ENCODE measurements around the gene GPR108. TPM values are rescaled to one million over a fixed set of nuclear protein-coding genes. Genes with fewer than 3 reads are reported as not detected.
A peak's percentile ranks its signal among the peaks of the same experiment; 100 is the strongest.
"Not testable (repeated sequence)": the region's sequence is repeated elsewhere in the genome, so short reads cannot be mapped to it uniquely, and the experiment has no call there.

GPR108 gene
- total RNA-seq, result 22.5 TPM
- long read RNA-seq, transcript GPR108-201 (18 exons, 2,057 nt), result major isoform, 19 of 48 reads
- long read RNA-seq, transcript GPR108-202 (18 exons, 2,009 nt), result minor isoform, 12 of 48 reads
- long read RNA-seq, partial matches to known transcripts, result 4 of 48 reads
- long read RNA-seq, other reads (novel, unspliced or antisense), result 9 of 48 reads

- peak; percentile 100 for DNase-seq (ENCODE audit: low spot score)
- intact Hi-C loops (cut with DNase I), result loop anchor here (5.0 kb wide), 1 partner anchor 220 kb away; no protein-coding TSS in a partner anchor
Measured at GRCh38 chr19:6737284-6737872, at the start of gene GPR108. TSS of gene GPR108 (minus strand) at chr19:6737580. CDS start at chr19:6737576, 4 bp downstream.

- DNase-seq (ENCODE audit: low spot score), result no peak
- intact Hi-C loops (cut with DNase I), result no loop called here
Measured at GRCh38 chr19:6779206-6779605, 41.8 kb upstream of the GPR108 start.

GRCh38 chr19:6778386-6778785 is 41.0 kb upstream of the GPR108 start:
- intact Hi-C loops (cut with DNase I), result no loop called here
- DNase-seq (ENCODE audit: low spot score), result no peak

GRCh38 chr19:6777434-6777833 is 40.1 kb upstream of the GPR108 start:
- DNase-seq (ENCODE audit: low spot score), result no peak
- intact Hi-C loops (cut with DNase I), result no loop called here

- intact Hi-C loops (cut with DNase I), result no loop called here
- no peak for DNase-seq (ENCODE audit: low spot score)
Measured at GRCh38 chr19:6776999-6777398, 39.6 kb upstream of the GPR108 start.

- DNase-seq (ENCODE audit: low spot score); intact Hi-C loops (cut with DNase I): not testable (repeated sequence)
Measured at GRCh38 chr19:6776045-6776444, 38.7 kb upstream of the GPR108 start.

- intact Hi-C loops (cut with DNase I), result no loop called here
- no peak for DNase-seq (ENCODE audit: low spot score)
Measured at GRCh38 chr19:6774821-6775707, 37.7 kb upstream of the GPR108 start.

GRCh38 chr19:6773323-6773931 is 36.0 kb upstream of the GPR108 start:
- intact Hi-C loops (cut with DNase I), result no loop called here
- peak; percentile 89 for DNase-seq (ENCODE audit: low spot score)

GRCh38 chr19:6772866-6773322 is 35.5 kb upstream of the GPR108 start:
- intact Hi-C loops (cut with DNase I), result no loop called here
- DNase-seq (ENCODE audit: low spot score), result no peak

- peak; percentile 91 for DNase-seq (ENCODE audit: low spot score)
- intact Hi-C loops (cut with DNase I), result no loop called here
Measured at GRCh38 chr19:6772028-6772865, 34.9 kb upstream of the GPR108 start, which contains the start of gene VAV1. TSS of gene VAV1 (plus strand) at chr19:6772708. CDS start at chr19:6772808, 100 bp downstream.

GRCh38 chr19:6771648-6772027 is 34.3 kb upstream of the GPR108 start:
- intact Hi-C loops (cut with DNase I); DNase-seq (ENCODE audit: low spot score): not testable (repeated sequence)

GRCh38 chr19:6769006-6769619 is 31.7 kb upstream of the GPR108 start:
- intact Hi-C loops (cut with DNase I), result no loop called here
- no peak for DNase-seq (ENCODE audit: low spot score)

- intact Hi-C loops (cut with DNase I), result no loop called here
- no peak for DNase-seq (ENCODE audit: low spot score)
Measured at GRCh38 chr19:6768236-6768785, 30.9 kb upstream of the GPR108 start.

- DNase-seq (ENCODE audit: low spot score), result peak; percentile 94
- intact Hi-C loops (cut with DNase I), result no loop called here
Measured at GRCh38 chr19:6767357-6768235, 30.2 kb upstream of the GPR108 start, which contains the start of gene SH2D3A. TSS of gene SH2D3A (minus strand) at chr19:6767435. CDS start at chr19:6763748, 3,687 bp downstream.

- intact Hi-C loops (cut with DNase I), result no loop called here
- no peak for DNase-seq (ENCODE audit: low spot score)
Measured at GRCh38 chr19:6767081-6767356, 29.6 kb upstream of the GPR108 start.

- intact Hi-C loops (cut with DNase I), result no loop called here
- DNase-seq (ENCODE audit: low spot score), result no peak
Measured at GRCh38 chr19:6766357-6767080, 29.1 kb upstream of the GPR108 start.
